Endothelial cell of umbilical vein (primary cell): Measurements from ENCODE around the gene ERBB4. TPM values are rescaled to one million over a fixed set of nuclear protein-coding genes. Genes with fewer than 3 reads are reported as not detected.

ENCODE experiments used
- BruUV-seq: library from RNA; stranded (reverse); fragments of 400-500 nt; replicated peaks from 2 replicates; lab custom pipeline; 2021; lab: Mats Ljungman, UMichigan
- CTCF ChIA-PET: fragments of 300-600, 350-600 bp; sonication (Branson Sonifier 250); formaldehyde crosslinking; loops from one replicate; lab custom pipeline; 2021; ENCODE audit warnings: antibody characterized with exemption, inconsistent platforms; lab: Charles Lee
- POLR2A ChIA-PET: fragments of 300-600, 350-600 bp; sonication (Branson Sonifier 250); formaldehyde crosslinking; loops from one replicate; lab custom pipeline; 2021; ENCODE audit warnings: antibody characterized with exemption, inconsistent platforms; lab: Charles Lee
- DNase-seq: peaks from one replicate; pipeline ENCODE4 v3.0.0-alpha.2; 2011; ENCODE audit warnings: low read depth, low spot score
- FAIRE-seq: peaks from 2 replicates; lab custom pipeline; 2011; peaks lifted over from hg19 to GRCh38; lab: Jason Lieb, UNC
- H2AFZ ChIP-seq: 2 replicates; pipeline ENCODE4 v1.6.0; 2012; ENCODE audit warnings: low read depth, low read length, control low read depth, inconsistent platforms
- H3K27ac ChIP-seq: 2 replicates; pipeline ENCODE4 v1.5.1; 2011; ENCODE audit warnings: low read depth, mild to moderate bottlenecking, control low read depth, low read length, moderate library complexity; ENCODE audit not compliant: insufficient read depth
- H3K27me3 ChIP-seq, 2 experiments: 2 replicates each; pipeline versions ENCODE4 v1.6.0 to v1.6.1; 2011; ENCODE audit warnings: low read length in 2 of 2, mixed read lengths in 1 of 2; ENCODE audit not compliant: control insufficient read depth in 2 of 2, insufficient read depth in 2 of 2
- H3K36me3 ChIP-seq, 2 experiments: 2 replicates in 1 of 2; 3 replicates in 1 of 2; pipeline ENCODE4 v1.5.1; 2011; ENCODE audit warnings: low read length in 2 of 2, mild to moderate bottlenecking in 1 of 2, moderate library complexity in 1 of 2; ENCODE audit not compliant: control insufficient read depth in 2 of 2, insufficient read depth in 2 of 2; ENCODE audit errors: extremely low read depth in 1 of 2
- H3K4me1 ChIP-seq: 3 replicates; pipeline ENCODE4 v1.5.1; 2011; ENCODE audit warnings: mild to moderate bottlenecking, low read length; ENCODE audit not compliant: control insufficient read depth, insufficient read depth; ENCODE audit errors: extremely low read depth
- H3K4me2 ChIP-seq: 2 replicates; pipeline ENCODE4 v1.6.1; 2011; ENCODE audit warnings: low read length, control low read depth, mixed read lengths; ENCODE audit not compliant: insufficient read depth
- H3K4me3 ChIP-seq, 3 experiments: fragments of 200-600 bp in 1 of 3; sonication (generic), shearing (Covaris generic) in 1 of 3; replicated peaks in 1 of 3; 2 replicates each; pipeline ENCODE4 v1.5.1; 2011 to 2016; ENCODE audit warnings: control low read depth in 3 of 3, low read length in 3 of 3, mild to moderate bottlenecking in 2 of 3, inconsistent platforms in 1 of 3, low read depth in 1 of 3, moderate library complexity in 1 of 3; ENCODE audit not compliant: insufficient read depth in 1 of 3
- H3K79me2 ChIP-seq: 2 replicates; pipeline ENCODE4 v1.6.0; 2012; ENCODE audit warnings: low read length, inconsistent platforms; ENCODE audit not compliant: control insufficient read depth, insufficient read depth
- H3K9ac ChIP-seq: replicated peaks from 2 replicates; pipeline ENCODE3; 2011; ENCODE audit warnings: low read length, control low read depth; ENCODE audit not compliant: insufficient read depth; ENCODE audit errors: extremely low read depth
- H3K9me1 ChIP-seq: replicated peaks from 3 replicates; pipeline ENCODE4 v1.6.0; 2011; ENCODE audit warnings: mild to moderate bottlenecking, low read length; ENCODE audit not compliant: control insufficient read depth, insufficient read depth; ENCODE audit errors: extremely low read depth
- H3K9me3 ChIP-seq: replicated peaks from 2 replicates; pipeline ENCODE4 v1.5.1; 2012; ENCODE audit warnings: low read length, inconsistent platforms; ENCODE audit not compliant: control insufficient read depth, insufficient read depth
- H4K20me1 ChIP-seq: replicated peaks from 2 replicates; pipeline ENCODE3; 2011; ENCODE audit warnings: mild to moderate bottlenecking, low read length; ENCODE audit not compliant: control insufficient read depth, insufficient read depth; ENCODE audit errors: extremely low read depth
- EZH2 ChIP-seq: IDR thresholded peaks from 2 replicates; pipeline ENCODE4 v1.6.1; 2012; ENCODE audit warnings: borderline replicate concordance, low read depth, mild to moderate bottlenecking, moderate library complexity, low read length, inconsistent platforms; ENCODE audit not compliant: severe bottlenecking
- FOS ChIP-seq: IDR thresholded peaks from 2 replicates; pipeline ENCODE4 v1.6.1; 2011; ENCODE audit warnings: mild to moderate bottlenecking, low read length, moderate library complexity, borderline replicate concordance; ENCODE audit not compliant: insufficient read depth
- GATA2 ChIP-seq: IDR thresholded peaks from 2 replicates; pipeline ENCODE4 v1.7.0; 2011; ENCODE audit warnings: low read depth, mild to moderate bottlenecking, moderate library complexity, mixed read lengths, low read length; ENCODE audit not compliant: insufficient read length, insufficient read depth
- JUN ChIP-seq: IDR thresholded peaks from 2 replicates; pipeline ENCODE4 v1.6.1; 2011; ENCODE audit warnings: borderline replicate concordance, low read depth; ENCODE audit not compliant: insufficient read length, insufficient read depth
- MYC ChIP-seq: IDR thresholded peaks from one replicate; pipeline ENCODE4 v1.6.1; 2011; ENCODE audit warnings: mild to moderate bottlenecking, low read depth, low read length
- POLR2A ChIP-seq: IDR thresholded peaks from 2 replicates; pipeline ENCODE4 v1.6.1; 2012; ENCODE audit warnings: low read depth, mild to moderate bottlenecking, control low read depth, low read length
- POLR2AphosphoS5 ChIP-seq: IDR thresholded peaks from 2 replicates; pipeline ENCODE4 v1.6.1; 2012; ENCODE audit warnings: low read depth, mild to moderate bottlenecking, control low read depth, low read length, moderate library complexity; ENCODE audit not compliant: insufficient read depth
- dilution Hi-C: fragments of 300-500 bp; cut with MboI; formaldehyde crosslinking; loops from one replicate; pipeline ENCODE4 v1.15.0; 2019; ENCODE audit warnings: low sequenced_read_pairs; ENCODE audit not compliant: extremely low pct_ligation_motif_present
- intact Hi-C: fragments of 100-400 bp; cut with micrococcal nuclease; formaldehyde crosslinking; loops from one replicate; pipeline ENCODE4 v1.10.0; 2022
- polyA plus RNA-seq, 4 experiments: library from polyadenylated mRNA; depleted of rRNA in 3 of 4; stranded (reverse) in 3 of 4; unstranded in 1 of 4; fragments of >200 nt; gene quantifications; 2 replicates each; pipeline versions ENCODE4 v1.2.1 to v1.2.3, GENCODE V29; 2011 to 2012; ENCODE audit warnings: missing spikeins in 1 of 4
- total RNA-seq: library from RNA; stranded (reverse); gene quantifications from 2 replicates; pipeline ENCODE4 v1.2.3, GENCODE V29; 2021
- TF ChIP-seq, protein P1 (sequence below), 2 donors: IDR thresholded peaks; 1 replicate in 1 of 2; 2 replicates in 1 of 2; pipeline ENCODE4 v1.5.1; 2011; ENCODE audit warnings: low read length in 2 of 2, mild to moderate bottlenecking in 2 of 2, moderate library complexity in 2 of 2, control low read depth in 1 of 2, inconsistent platforms in 1 of 2, low read depth in 1 of 2; ENCODE audit not compliant: insufficient read depth in 1 of 2; ENCODE audit errors: extremely low read depth in 1 of 2
- TF ChIP-seq, protein P2 (sequence below): IDR thresholded peaks from 2 replicates; pipeline ENCODE4 v1.6.1; 2011; ENCODE audit not compliant: insufficient read depth, insufficient read length

The ERBB4 gene
- total and polyA plus RNA-seq, 2 donors (not counting 3 experiments of a cell fraction or from before 2014, with no cell fraction given), result 0.01 to 0.27 TPM

DNA sequence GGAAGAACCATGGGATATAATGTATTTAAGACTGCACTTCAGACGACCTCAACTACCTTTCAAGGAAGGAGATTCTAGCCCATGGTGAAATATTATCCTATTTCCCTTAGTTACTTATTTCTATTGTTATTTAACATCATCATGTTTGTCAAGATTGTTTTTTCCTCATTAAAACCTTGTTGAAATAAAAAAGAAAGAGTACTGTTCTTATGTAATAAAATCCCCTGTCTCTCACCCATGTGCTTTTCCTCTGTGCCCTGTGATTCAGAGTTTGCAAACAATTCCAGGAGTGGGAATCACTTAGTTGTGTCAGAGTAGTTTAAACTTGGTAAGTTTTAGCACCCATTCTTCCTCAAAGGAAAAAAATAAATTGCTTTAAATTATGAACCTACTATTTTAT lies 43.6 kb downstream of the ERBB4 start:
- Histone ChIP-seq H3K4me2 (no peak overlapping the region), H3K9ac (no peak overlapping the region), H3K27ac (no peak overlapping the region), H3K27me3 (no peaks in the 10 kb centered on the region), H3K4me1 (no peaks in the 10 kb centered on the region), H4K20me1 (no peaks in the 10 kb centered on the region), H3K9me3 (no peaks in the 10 kb centered on the region), H3K36me3 (no peaks in the 10 kb centered on the region), H3K79me2 (no peaks in the 10 kb centered on the region), H3K4me3 (no peak overlapping the region), H2AFZ (no peak overlapping the region), H3K9me1 (no peaks in the 10 kb centered on the region)
- FAIRE-seq (no peak), DNase-seq (no peak)
- ChIA-PET CTCF (no interaction called here), POLR2A (no interaction called here)
- dilution Hi-C loops (no loop called here), intact Hi-C loops (no loop called here)
- TF ChIP-seq, protein P1, sequence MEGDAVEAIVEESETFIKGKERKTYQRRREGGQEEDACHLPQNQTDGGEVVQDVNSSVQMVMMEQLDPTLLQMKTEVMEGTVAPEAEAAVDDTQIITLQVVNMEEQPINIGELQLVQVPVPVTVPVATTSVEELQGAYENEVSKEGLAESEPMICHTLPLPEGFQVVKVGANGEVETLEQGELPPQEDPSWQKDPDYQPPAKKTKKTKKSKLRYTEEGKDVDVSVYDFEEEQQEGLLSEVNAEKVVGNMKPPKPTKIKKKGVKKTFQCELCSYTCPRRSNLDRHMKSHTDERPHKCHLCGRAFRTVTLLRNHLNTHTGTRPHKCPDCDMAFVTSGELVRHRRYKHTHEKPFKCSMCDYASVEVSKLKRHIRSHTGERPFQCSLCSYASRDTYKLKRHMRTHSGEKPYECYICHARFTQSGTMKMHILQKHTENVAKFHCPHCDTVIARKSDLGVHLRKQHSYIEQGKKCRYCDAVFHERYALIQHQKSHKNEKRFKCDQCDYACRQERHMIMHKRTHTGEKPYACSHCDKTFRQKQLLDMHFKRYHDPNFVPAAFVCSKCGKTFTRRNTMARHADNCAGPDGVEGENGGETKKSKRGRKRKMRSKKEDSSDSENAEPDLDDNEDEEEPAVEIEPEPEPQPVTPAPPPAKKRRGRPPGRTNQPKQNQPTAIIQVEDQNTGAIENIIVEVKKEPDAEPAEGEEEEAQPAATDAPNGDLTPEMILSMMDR (IDR thresholded peaks at IDR 0.05; ENCODE audit: extremely low read depth in 1 of 2, insufficient read depth in 1 of 2, low read depth in 1 of 2, low read length in 2 of 2), result no peak
- TF ChIP-seq POLR2AphosphoS5, result no peak
- TF ChIP-seq MYC, result no peak
- no peak for TF ChIP-seq POLR2A
- TF ChIP-seq GATA2, result no peak
- TF ChIP-seq JUN, result no peak
- TF ChIP-seq FOS, result no peak
- no peak for TF ChIP-seq EZH2
- TF ChIP-seq, protein P2, sequence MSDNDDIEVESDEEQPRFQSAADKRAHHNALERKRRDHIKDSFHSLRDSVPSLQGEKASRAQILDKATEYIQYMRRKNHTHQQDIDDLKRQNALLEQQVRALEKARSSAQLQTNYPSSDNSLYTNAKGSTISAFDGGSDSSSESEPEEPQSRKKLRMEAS, result no peak
- no TSS peak for BruUV-seq
